Cerebellar nuclear complex (tissue), 1 donor: Measurements from ENCODE around the gene PSEN2.
"Not testable (repeated sequence)": the region's sequence is repeated elsewhere in the genome, so short reads cannot be mapped to it uniquely, and the experiment has no call there.

Experiments used
- DNase-seq, 2 experiments: peaks; one replicate each; lab custom pipeline; 2025; lab: John Stamatoyannopoulos, UW

PSEN2 gene

DNA sequence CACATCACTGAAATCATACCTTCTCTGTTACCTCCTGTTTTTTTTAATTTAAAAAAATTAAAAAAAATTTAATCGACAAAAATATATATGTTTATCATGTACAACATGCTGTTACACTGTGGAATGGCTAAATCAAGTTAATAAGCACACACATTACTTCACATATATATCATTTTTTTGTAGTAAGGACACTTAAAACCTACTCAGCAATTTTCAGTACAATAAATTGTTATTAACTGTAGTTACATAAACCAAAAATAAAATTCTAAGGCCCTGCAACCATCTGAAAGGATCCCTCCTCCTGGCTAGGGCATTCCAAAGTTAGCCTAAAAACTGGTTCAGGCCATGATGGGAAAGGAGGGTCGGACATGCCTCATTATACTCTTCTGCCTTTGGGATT lies 46.1 kb downstream of the PSEN2 start:
- no peak for DNase-seq

DNA sequence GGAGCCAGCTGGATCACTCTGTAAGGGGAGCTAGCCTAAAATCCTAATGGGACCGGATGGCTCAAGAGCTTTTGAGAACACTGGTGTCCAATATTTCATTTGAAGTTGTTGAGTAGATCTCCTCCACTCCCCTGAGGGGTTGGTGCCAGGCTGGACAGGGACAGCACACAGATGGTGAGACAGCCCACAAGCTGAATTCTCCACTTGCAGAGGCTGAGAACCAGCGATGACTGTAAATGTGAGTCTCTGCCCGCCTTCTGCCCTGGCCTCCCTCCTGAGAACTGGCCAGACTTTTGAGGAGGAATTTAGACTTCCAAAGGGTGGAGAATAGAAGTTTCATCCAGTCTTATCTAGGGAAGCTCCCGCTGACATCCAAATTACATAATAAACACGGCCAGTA lies 49.2 kb downstream of the PSEN2 start:
- no peak for DNase-seq

DNA sequence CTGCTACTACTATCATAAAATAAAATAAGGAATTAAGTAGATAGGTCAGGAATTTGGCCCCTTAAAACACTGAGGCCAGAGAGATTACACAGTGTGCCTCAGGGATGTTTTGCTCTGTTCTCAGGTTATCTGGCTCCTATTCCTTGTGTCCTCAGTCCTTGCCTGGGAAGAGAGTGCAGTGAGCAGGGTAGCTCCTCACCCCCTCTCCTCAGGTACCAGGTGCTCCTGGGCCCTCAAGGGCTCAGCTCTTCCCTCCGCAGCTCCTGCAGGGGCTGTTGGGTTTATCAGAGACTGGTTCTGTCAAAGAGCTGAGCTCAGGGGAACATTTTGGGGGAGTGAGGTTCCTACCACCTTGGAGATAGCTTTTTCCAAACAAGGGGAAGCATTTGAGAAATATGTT lies 49.6 kb downstream of the PSEN2 start:
- DNase-seq, result no peak

DNA sequence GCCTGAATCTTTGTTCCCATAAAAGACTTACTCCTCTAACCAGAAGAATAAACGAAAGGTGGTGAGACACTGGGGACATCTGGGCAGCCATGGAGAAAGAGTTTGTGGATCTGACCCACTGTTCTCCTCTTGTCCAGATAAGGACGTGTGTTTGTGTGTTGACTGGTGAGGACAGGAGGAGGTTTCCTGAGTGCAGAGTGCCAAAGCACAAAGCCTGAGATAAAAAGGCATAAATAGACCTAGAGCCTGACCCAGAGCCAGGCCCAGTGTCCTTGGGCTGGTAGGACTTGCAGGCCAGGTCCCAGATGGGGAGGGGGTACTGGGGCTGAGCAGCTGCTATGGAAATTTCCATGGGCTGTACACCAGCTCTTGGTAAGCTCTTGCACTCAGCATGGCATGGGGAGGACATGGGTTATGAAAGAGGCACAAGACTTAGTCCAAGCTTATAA lies 50.1 kb downstream of the PSEN2 start:
- DNase-seq, result peak in 1 of 2 experiments; percentile 20

- DNase-seq, result no peak
These were observed 51.1 kb downstream of the PSEN2 start for GRCh38 chr1:226921504-226921903.

GRCh38 chr1:226929260-226930111 lies 59.1 kb downstream of the PSEN2 start:
- not testable (repeated sequence) for DNase-seq

DNA sequence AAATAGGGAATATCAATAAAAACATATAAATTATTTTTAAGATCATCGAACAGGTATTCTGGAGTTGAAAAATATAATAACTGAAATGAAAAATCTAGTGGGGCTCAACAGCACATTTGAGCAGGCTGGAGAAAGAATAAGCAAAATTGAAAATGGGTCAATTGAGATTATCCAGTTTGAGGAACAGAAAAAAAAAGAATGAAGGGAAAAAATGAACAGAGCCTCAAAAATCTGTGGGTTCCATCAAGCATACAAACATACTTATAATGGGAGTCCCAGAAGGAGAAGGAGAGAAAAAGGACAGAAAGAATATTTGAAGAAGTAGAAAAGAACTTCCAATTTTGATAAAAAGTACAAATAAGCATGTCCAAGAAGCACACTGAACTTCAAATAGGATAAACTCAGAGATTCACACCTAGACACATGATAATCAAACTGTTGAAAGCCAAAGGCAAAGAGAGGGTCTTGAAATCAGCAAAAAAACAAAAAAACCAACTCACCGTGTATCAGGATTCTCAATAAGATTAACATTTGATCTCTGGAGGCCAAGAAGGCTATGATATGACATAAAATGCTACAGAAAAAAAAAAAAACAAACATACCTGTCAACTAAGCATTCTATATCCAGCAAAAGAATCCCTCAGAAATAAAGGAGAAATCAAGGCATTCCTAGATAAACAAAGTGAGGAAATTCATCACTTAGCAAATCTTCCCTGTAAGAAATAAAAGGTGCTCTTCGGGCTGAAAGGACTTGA lies 64.2 kb downstream of the PSEN2 start:
- no peak for DNase-seq

DNA sequence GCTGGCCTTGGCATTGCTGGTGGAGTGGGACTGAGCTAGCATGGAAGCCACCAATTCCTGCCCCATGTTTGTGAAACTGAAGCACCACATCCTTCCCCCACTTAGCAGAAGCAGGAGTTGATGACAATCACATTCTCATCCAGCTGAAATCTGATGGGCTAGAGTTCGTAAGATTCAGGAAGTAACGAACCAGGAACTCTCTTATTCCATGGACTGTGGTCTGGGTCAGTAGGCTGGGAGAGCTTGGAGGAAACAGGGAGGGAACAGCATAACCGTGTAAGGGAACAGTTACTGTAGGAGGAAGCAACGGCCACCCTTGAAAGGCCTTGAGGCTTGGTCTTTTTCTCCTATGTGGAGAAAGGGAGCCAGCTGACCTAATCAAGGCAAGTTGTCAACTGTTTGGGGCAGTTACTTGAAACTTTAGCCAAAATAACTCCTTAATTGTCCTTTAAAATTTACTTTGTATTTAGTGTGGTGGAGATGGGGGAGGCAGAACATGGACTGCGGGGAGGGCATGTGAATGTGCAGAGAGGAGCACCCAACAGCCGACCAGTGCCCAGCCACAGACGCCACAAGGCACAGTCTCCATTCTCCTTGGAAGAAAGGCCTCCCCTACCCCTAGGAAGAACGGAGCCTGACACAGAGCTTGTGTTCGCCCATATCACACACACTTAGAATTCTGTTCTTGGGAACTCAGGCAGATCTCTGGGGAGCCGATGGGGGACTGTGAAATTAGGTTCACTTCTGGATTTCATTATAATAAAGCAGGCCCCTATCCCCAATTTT lies 67.7 kb downstream of the PSEN2 start:
- DNase-seq, result no peak

- DNase-seq, result no peak
These were observed 68.6 kb downstream of the PSEN2 start for GRCh38 chr1:226938903-226939437.

- peak in 1 of 2 experiments; percentile 69 for DNase-seq
These were observed 69.1 kb downstream of the PSEN2 start for GRCh38 chr1:226939438-226940028.

DNA sequence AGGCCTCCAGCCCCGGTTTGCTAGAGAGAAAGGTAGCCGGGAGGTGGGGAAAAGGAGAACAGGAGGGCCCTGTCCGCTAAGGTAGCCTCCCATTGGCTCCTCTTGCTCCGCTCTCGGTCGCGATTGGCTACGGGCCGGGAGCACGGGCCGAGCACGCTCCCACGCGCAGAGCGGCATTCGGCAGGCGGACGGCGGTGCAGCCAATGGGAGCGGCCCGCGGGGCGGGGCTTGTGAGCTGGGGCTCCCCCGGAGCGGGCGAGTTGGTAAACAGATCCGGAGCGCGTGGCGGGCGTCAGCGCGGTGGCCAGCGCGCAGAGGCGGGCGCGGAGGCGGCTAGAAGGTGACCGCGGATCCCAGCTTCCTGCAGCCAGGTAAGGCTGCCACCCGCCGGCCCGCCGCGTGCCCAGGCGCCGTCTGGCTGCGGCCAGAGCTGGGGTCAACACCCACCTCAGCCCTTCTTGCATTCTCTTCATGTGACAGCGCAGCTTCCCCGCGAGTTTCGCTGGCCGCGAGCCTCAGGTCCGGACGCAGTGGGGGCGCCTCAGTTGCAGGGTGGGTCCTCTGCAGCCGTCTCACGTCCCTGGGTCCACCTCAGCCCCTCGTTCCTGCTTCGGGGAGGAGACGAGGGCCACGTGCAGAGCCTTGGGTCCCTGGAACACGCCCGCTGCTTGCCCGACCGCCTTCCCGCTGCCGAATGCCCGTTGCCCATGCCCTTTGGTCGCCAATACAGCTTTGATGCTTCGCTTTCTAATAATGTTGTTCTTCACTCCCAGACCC lies 69.8 kb downstream of the PSEN2 start, which contains the start of gene COQ8A:
Gene COQ8A, plus strand, starts transcription at position 266 of the 777 bp plus-strand sequence. CDS start 21,092 bp downstream, outside the sequence.
- peak; percentile 97 to 100 for DNase-seq

GRCh38 chr1:226940806-226941067 lies 70.3 kb downstream of the PSEN2 start:
- DNase-seq, result no peak

- DNase-seq, result no peak
These were observed 72.0 kb downstream of the PSEN2 start for GRCh38 chr1:226942392-226942791.

DNA sequence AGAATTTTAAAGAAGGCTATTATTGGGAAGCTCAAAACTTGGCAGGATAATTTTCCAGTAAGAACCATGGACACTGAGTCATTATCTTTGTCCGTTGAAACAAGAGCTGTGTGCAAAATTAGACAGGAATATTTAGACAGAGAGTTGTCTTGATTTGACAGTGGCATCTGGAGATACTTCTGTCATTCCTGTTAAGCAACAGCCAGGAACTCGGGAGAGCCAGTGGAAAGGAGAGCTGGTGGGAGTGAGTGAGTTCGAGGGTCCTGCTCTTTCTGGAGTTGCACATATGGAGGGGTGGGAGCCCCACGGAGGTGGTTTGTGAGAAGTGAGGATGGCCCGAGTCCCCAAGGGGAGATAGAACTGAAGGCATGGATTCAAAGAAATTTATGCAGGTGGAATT lies 72.7 kb downstream of the PSEN2 start:
- DNase-seq, result no peak

DNA sequence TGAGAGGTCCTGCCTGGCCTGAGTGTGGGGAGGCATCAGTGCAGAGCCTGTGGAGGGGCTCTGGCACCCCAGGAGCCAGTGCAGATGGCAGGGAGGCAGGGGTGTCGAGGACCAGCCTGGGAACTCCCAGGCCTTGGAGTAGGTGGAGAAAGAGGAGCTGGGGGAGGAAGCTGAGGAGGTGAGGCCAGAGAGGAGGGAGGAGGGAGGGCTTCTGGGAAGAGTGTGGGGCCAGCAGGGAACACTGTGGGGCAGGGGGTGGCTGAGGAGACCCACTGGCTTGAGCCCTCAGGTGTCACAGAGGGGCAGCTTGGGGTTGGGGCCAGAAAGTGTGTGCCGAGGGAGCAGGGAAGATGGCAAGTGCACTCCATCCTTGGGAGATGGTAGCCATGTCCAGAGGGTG lies 73.5 kb downstream of the PSEN2 start:
- no peak for DNase-seq

DNA sequence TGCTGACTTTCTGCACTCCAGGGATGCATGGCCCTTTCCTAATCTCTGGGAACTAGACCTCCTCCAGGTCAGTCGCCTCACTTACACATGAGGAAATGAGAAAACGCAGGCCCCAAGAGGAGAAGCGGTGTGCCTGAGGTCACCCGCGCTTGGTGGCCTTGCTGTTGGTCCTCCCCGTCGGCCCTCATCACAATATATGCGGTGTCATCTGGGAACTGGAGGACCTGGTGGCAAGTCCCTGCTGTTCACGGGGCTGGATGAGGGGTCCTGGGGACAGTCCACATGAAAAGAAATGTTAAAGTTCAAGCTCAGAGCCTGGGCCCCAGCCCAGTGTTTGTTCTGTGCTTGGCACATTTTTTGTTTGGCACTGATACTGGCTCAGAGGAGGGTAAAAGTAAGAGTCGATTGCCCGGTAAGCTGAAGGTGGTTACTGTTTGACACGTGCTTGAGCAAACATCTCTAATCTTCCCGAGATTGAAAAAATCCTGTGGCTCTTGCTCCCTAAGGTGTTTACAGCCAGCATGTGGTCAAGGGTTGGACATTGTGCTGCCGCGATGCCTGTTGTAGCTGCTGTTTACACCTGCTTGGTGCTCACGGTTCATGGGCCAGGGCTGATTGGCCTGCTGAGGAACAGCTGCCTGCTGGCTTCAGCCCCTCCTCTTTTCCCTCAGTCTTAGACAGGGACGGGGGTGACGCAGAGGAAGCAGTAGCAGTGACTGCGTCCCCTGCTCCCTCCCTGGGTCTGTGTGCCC lies 74.9 kb downstream of the PSEN2 start:
- no peak for DNase-seq
